ENCODE measurements around the gene STX11.

STX11 gene

GRCh38 chr6:144214622-144215401 is 64.5 kb downstream of the STX11 start:
- Histone ChIP-seq H2AFZ (ENCODE audit: low read depth, low read length) (peak overlapping the region; percentile 100), H3K27ac (ENCODE audit: low read length) (peak overlapping the region; percentile 84), H3K4me1 (ENCODE audit: insufficient read depth, low read length) (peaks cover 31% of the 10 kb centered on the region), H4K20me1 (ENCODE audit: insufficient read depth, low read length) (no peaks in the 10 kb centered on the region), H3K4me2 (ENCODE audit: insufficient read depth, low read length) (peak overlapping the region; percentile 80; the same call in 1 of the 2 replicates), H3K36me3 (ENCODE audit: insufficient read depth, low read length) (no peaks in the 10 kb centered on the region), H3K27me3 (ENCODE audit: insufficient read depth, low read length, poor library complexity) (no peaks in the 10 kb centered on the region), H3K79me2 (ENCODE audit: insufficient read depth, low read length) (no peaks in the 10 kb centered on the region), H3K9me3 (ENCODE audit: insufficient read depth, low read length, severe bottlenecking) (peaks cover 8% of the 10 kb centered on the region), H3K4me3 (ENCODE audit: low read depth in 1 of 2, low read length in 2 of 2) (peak overlapping the region in 1 of 2 experiments; percentile 60; a peak in 1 of 4 replicates), H3K9ac (ENCODE audit: low read depth, low read length) (peak overlapping the region; percentile 66; the same call in 1 of the 2 replicates)
- ATAC-seq (ENCODE audit: insufficient read depth, low read depth) (no peak), DNase-seq (no peak)
- TF ChIP-seq, protein P1, sequence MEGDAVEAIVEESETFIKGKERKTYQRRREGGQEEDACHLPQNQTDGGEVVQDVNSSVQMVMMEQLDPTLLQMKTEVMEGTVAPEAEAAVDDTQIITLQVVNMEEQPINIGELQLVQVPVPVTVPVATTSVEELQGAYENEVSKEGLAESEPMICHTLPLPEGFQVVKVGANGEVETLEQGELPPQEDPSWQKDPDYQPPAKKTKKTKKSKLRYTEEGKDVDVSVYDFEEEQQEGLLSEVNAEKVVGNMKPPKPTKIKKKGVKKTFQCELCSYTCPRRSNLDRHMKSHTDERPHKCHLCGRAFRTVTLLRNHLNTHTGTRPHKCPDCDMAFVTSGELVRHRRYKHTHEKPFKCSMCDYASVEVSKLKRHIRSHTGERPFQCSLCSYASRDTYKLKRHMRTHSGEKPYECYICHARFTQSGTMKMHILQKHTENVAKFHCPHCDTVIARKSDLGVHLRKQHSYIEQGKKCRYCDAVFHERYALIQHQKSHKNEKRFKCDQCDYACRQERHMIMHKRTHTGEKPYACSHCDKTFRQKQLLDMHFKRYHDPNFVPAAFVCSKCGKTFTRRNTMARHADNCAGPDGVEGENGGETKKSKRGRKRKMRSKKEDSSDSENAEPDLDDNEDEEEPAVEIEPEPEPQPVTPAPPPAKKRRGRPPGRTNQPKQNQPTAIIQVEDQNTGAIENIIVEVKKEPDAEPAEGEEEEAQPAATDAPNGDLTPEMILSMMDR (IDR thresholded peaks at IDR 0.05; ENCODE audit: borderline replicate concordance, extremely low read depth, low read length, poor library complexity, severe bottlenecking) = no peak
- no peak for TF ChIP-seq EZH2 (IDR thresholded peaks at IDR 0.05; ENCODE audit: borderline replicate concordance, low read depth, low read length, severe bottlenecking)

GRCh38 chr6:144215402-144215931 is 65.2 kb downstream of the STX11 start:
- Histone ChIP-seq H3K9me3 (ENCODE audit: insufficient read depth, low read length, severe bottlenecking) (peaks cover 8% of the 10 kb centered on the region), H3K79me2 (ENCODE audit: insufficient read depth, low read length) (no peaks in the 10 kb centered on the region), H2AFZ (ENCODE audit: low read depth, low read length) (peak overlapping the region; percentile 100), H3K4me2 (ENCODE audit: insufficient read depth, low read length) (peak overlapping the region; percentile 80), H3K27ac (ENCODE audit: low read length) (peak overlapping the region; percentile 84), H3K36me3 (ENCODE audit: insufficient read depth, low read length) (no peaks in the 10 kb centered on the region), H3K9ac (ENCODE audit: low read depth, low read length) (peak overlapping the region; percentile 66), H3K4me3 (ENCODE audit: low read depth in 1 of 2, low read length in 2 of 2) (peak overlapping the region; percentile 48 to 60; a peak in 3 of 4 replicates), H3K27me3 (ENCODE audit: insufficient read depth, low read length, poor library complexity) (no peaks in the 10 kb centered on the region), H3K4me1 (ENCODE audit: insufficient read depth, low read length) (peaks cover 31% of the 10 kb centered on the region), H4K20me1 (ENCODE audit: insufficient read depth, low read length) (no peaks in the 10 kb centered on the region)
- peak; percentile 44 for DNase-seq
- ATAC-seq (ENCODE audit: insufficient read depth, low read depth) = peak; percentile 5; the same call in 1 of the 3 replicates
- TF ChIP-seq, protein P1 (IDR thresholded peaks at IDR 0.05; ENCODE audit: borderline replicate concordance, extremely low read depth, low read length, poor library complexity, severe bottlenecking) = no peak
- no peak for TF ChIP-seq EZH2 (IDR thresholded peaks at IDR 0.05; ENCODE audit: borderline replicate concordance, low read depth, low read length, severe bottlenecking)

DNA sequence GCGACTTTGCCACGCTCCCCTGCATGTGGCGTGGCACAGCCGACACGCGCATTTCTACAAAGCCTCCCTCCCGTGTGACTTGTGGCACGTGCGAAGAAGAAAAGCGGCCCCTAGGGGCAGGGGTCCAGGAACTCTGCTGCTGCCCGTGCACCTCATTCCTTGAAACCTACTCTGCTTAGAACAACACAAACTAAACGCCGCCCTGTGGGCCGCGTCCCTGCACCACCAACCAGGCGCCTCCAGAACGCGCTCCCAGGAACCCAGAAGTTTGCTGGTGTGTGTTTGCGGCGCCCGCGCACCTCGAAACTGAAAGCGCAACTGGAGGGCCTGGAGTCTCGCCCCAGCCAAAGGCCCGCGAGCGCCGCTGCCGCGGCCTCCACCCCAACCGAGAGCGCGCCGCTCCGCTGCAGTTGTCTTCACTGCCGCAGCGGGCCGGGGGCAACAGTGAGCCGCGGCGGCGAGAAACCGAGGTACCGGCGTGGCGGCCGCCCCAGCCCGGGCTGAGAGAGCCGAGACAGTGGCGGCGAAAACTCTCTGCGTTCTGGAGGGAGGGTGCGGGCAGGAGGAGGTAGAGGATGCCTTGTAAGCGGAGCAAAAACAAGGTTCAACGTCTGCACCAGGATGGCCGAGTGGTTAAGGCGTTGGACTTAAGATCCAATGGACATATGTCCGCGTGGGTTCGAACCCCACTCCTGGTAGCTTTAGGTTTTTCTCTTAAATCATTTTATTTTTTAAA is 65.8 kb downstream of the STX11 start:
- peaks cover 8% of the 10 kb centered on the region for H3K9me3 ChIP-seq (ENCODE audit: insufficient read depth, low read length, severe bottlenecking)
- H3K27ac ChIP-seq (ENCODE audit: low read length) = peak overlapping the region; percentile 84
- H3K4me1 ChIP-seq (ENCODE audit: insufficient read depth, low read length) = peaks cover 31% of the 10 kb centered on the region
- DNase-seq (peak; percentile 95), ATAC-seq (ENCODE audit: insufficient read depth, low read depth) (peak; percentile 90)
- peak overlapping the region; percentile 48 to 60; a peak in 3 of 4 replicates for H3K4me3 ChIP-seq (ENCODE audit: low read depth in 1 of 2, low read length in 2 of 2)
- H4K20me1 ChIP-seq (ENCODE audit: insufficient read depth, low read length) = no peaks in the 10 kb centered on the region
- H3K9ac ChIP-seq (ENCODE audit: low read depth, low read length) = peak overlapping the region; percentile 66
- peak overlapping the region; percentile 80 for H3K4me2 ChIP-seq (ENCODE audit: insufficient read depth, low read length)
- TF ChIP-seq, protein P1 (IDR thresholded peaks at IDR 0.05; ENCODE audit: borderline replicate concordance, extremely low read depth, low read length, poor library complexity, severe bottlenecking) = peak; percentile 77
- TF ChIP-seq EZH2 (IDR thresholded peaks at IDR 0.05; ENCODE audit: borderline replicate concordance, low read depth, low read length, severe bottlenecking) = no peak
- peak overlapping the region; percentile 100 for H2AFZ ChIP-seq (ENCODE audit: low read depth, low read length)
- no peaks in the 10 kb centered on the region for H3K27me3 ChIP-seq (ENCODE audit: insufficient read depth, low read length, poor library complexity)
- no peaks in the 10 kb centered on the region for H3K36me3 ChIP-seq (ENCODE audit: insufficient read depth, low read length)
- no peaks in the 10 kb centered on the region for H3K79me2 ChIP-seq (ENCODE audit: insufficient read depth, low read length)

Data from DND-41 (cell line).